Parathyroid adenoma (tissue), 2 donors: ENCODE data around the gene TUBB6.

Source experiments
- H2AFZ ChIP-seq: fragments of 300-600 bp; sonication (generic); one replicate; pipeline ENCODE4 v1.7.0; 2017; ENCODE audit warnings: antibody characterized with exemption, mild to moderate bottlenecking
- H3K27ac ChIP-seq: fragments of 300-600 bp; sonication (generic); one replicate; pipeline ENCODE4 v1.7.0; 2017
- H3K27me3 ChIP-seq: fragments of 300-600 bp; sonication (generic); one replicate; pipeline ENCODE4 v1.7.0; 2017; ENCODE audit warnings: low read length; ENCODE audit not compliant: control insufficient read depth, insufficient read depth
- H3K36me3 ChIP-seq: fragments of 300-600 bp; sonication (generic); one replicate; pipeline ENCODE4 v1.7.0; 2017; ENCODE audit warnings: low read length; ENCODE audit not compliant: control insufficient read depth, insufficient read depth
- H3K4me1 ChIP-seq: fragments of 300-600 bp; sonication (generic); one replicate; pipeline ENCODE4 v1.7.0; 2017; ENCODE audit warnings: control low read depth
- H3K4me2 ChIP-seq: fragments of 300-600 bp; sonication (generic); one replicate; pipeline ENCODE4 v1.7.0; 2017; ENCODE audit warnings: low read length
- H3K4me3 ChIP-seq: fragments of 300-600 bp; sonication (generic); one replicate; pipeline ENCODE4 v1.7.0; 2017; ENCODE audit warnings: low read depth, low read length
- H3K79me2 ChIP-seq: fragments of 300-600 bp; sonication (generic); one replicate; pipeline ENCODE4 v1.7.0; 2017; ENCODE audit warnings: control low read depth
- H3K9ac ChIP-seq: fragments of 300-600 bp; sonication (generic); one replicate; pipeline ENCODE4 v1.7.0; 2017; ENCODE audit warnings: mild to moderate bottlenecking
- H3K9me3 ChIP-seq: fragments of 300-600 bp; sonication (generic); one replicate; pipeline ENCODE4 v1.7.0; 2017; ENCODE audit warnings: low read length; ENCODE audit not compliant: control insufficient read depth
- TF ChIP-seq, protein P1 (sequence below): fragments of 300-600 bp; sonication (generic); IDR thresholded peaks from one replicate; pipeline ENCODE4 v1.7.0; 2017; ENCODE audit warnings: antibody characterized with exemption, mild to moderate bottlenecking
- donor health status: primary hyperparathyroidism.

Gene TUBB6

DNA sequence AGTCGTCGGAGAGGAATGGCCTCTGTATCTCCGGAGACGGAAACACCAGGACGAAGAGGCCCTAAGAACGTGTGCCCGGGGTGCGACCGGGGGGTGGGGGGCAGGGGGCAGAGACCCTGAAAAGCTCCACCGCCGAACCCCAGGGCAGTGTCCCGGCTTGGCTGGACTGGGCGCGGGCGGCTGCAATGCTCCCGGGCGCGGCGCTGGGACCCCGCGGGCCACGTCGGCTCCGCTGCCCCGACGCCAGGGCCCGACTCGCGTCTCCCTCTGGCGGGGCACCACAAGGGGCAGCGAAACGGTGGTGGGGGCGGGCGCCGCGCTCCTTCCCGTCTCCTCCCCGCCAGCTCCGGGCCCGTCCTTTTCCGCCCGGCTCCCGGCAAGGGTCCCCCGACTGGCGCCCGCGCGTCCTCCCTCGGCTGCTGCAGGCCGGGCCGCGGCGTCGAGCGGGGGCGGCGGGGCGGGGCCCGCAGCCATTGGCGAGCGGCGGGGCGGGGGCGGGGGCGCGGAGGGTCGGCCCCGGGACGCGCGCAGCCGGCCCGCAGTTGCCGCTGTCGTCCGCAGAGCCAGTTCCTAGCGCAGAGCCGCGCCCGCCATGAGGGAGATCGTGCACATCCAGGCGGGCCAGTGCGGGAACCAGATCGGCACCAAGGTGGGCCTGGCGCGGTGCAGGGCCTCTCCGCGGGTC lies at the start of gene TUBB6:
Gene TUBB6, plus strand, starts transcription at position 541 of the 685 bp plus-strand sequence. Its CDS starts 52 bp downstream, at position 593.
- peaks cover 6% of the 10 kb centered on the region for H3K4me1 ChIP-seq
- peak within 1 kb of the TSS; percentile 82 for H2AFZ ChIP-seq
- TF ChIP-seq, protein P1, sequence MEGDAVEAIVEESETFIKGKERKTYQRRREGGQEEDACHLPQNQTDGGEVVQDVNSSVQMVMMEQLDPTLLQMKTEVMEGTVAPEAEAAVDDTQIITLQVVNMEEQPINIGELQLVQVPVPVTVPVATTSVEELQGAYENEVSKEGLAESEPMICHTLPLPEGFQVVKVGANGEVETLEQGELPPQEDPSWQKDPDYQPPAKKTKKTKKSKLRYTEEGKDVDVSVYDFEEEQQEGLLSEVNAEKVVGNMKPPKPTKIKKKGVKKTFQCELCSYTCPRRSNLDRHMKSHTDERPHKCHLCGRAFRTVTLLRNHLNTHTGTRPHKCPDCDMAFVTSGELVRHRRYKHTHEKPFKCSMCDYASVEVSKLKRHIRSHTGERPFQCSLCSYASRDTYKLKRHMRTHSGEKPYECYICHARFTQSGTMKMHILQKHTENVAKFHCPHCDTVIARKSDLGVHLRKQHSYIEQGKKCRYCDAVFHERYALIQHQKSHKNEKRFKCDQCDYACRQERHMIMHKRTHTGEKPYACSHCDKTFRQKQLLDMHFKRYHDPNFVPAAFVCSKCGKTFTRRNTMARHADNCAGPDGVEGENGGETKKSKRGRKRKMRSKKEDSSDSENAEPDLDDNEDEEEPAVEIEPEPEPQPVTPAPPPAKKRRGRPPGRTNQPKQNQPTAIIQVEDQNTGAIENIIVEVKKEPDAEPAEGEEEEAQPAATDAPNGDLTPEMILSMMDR: no peak
- no peaks in the 10 kb centered on the region for H3K9me3 ChIP-seq
- no peaks in the 10 kb centered on the region for H3K79me2 ChIP-seq
- H3K36me3 ChIP-seq: no peaks in the 10 kb centered on the region
- no peaks in the 10 kb centered on the region for H3K27me3 ChIP-seq
- H3K4me3 ChIP-seq: peak within 1 kb of the TSS; percentile 33
- peak within 1 kb of the TSS; percentile 61 for H3K27ac ChIP-seq
- no peak within 1 kb of the TSS for H3K9ac ChIP-seq
- peak within 1 kb of the TSS; percentile 43 for H3K4me2 ChIP-seq

DNA sequence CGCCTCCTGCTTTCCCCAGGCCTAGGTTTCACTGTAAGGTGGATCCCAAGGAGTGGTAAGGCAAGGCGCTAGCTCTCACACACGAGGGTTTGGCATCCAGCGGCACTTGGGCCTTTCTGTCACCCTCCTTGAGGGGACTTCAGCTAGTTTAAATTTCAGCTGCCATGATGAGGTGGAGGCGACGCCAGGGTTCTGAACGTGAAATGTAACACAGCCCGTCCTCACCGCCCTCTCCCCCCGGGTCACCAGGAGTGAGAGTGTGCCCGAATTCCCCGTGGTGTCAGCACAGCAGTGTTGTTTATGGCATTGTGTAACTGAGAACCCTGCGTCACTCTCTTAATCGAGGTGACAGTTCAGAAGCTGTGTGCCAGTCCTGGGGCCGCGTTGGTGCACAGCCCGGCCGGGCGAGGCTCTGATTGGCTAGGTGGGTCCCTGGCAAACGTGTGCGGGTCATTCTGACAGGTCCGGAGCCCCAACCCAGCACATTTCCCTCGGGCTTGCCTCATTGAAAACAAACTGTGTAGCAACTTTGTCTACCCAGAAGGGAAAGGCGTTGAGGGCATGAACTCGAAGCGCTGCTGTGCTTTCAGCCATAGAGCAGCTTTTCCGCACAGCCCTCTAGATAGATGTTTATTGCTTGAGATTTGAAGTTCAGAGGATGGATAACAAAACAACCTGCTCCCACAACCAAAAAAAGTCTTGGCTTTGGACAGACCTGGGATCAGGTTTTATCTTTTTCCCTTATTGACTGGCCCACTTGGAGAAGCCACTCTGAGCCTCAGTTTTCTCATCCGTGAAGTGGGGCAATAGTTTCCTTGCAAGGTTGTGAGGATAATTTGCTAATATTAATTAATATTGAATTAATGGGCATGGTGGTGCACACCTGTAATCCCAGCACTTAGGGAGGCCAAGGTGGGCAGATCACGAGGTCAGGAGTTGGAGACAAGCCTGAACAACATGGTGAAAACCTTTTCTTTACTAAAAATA lies 49.0 kb upstream of the TUBB6 start:
- Histone ChIP-seq H3K9me3 (no peaks in the 10 kb centered on the region), H3K4me3 (no peak overlapping the region), H3K4me1 (no peaks in the 10 kb centered on the region), H3K79me2 (no peaks in the 10 kb centered on the region), H2AFZ (no peak overlapping the region), H3K27ac (no peak overlapping the region), H3K9ac (no peak overlapping the region), H3K36me3 (no peaks in the 10 kb centered on the region), H3K4me2 (no peak overlapping the region), H3K27me3 (peaks cover 9% of the 10 kb centered on the region)
- TF ChIP-seq, protein P1: no peak

DNA sequence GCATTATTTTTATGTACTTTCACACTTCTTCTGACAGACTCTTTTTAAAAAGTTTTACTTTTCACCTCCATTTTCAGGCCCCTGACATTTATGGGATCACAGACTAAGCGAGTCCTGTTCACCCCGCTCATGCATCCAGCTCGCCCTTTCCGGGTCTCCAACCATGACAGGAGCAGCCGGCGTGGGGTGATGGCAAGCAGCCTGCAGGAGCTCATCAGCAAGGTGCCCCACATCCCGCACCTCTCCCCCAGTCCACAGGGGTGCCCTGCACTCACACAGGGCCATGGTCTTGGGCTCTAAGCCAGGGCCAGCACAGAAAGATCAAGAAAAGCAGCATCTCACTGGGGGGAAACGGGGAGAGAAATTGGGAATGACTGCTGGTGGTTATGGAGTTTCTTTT lies 45.3 kb upstream of the TUBB6 start:
- Histone ChIP-seq H3K9me3 (no peaks in the 10 kb centered on the region), H3K9ac (no peak overlapping the region), H3K27me3 (no peaks in the 10 kb centered on the region), H3K36me3 (no peaks in the 10 kb centered on the region), H3K79me2 (no peaks in the 10 kb centered on the region), H3K4me1 (no peaks in the 10 kb centered on the region), H3K4me2 (no peak overlapping the region), H3K4me3 (no peak overlapping the region), H3K27ac (no peak overlapping the region), H2AFZ (no peak overlapping the region)
- TF ChIP-seq, protein P1: no peak

DNA sequence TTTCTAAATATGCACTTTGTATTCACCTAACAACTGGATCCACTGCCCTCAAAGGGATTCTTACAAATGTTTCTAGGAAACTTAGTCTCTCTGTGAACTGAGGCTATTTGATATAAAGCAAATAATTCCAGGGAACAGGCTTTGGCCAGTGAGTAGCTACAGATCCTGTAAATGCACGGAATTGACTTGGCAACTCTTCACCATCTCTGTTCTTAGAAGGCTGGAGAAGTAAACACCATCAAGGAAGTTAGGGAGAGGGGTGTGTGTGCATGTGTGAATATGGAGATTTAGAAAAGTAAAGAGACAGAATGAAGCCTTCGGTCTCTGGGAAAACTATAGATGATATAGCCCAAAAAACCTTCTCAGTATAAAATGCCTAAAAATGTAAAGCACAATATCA lies 43.2 kb upstream of the TUBB6 start:
- no peaks in the 10 kb centered on the region for H3K36me3 ChIP-seq
- H3K4me3 ChIP-seq: no peak overlapping the region
- TF ChIP-seq, protein P1: no peak
- H2AFZ ChIP-seq: no peak overlapping the region
- H3K9ac ChIP-seq: no peak overlapping the region
- no peaks in the 10 kb centered on the region for H3K4me1 ChIP-seq
- H3K79me2 ChIP-seq: no peaks in the 10 kb centered on the region
- H3K27me3 ChIP-seq: no peaks in the 10 kb centered on the region
- H3K9me3 ChIP-seq: no peaks in the 10 kb centered on the region
- H3K27ac ChIP-seq: no peak overlapping the region
- no peak overlapping the region for H3K4me2 ChIP-seq
